GM12874 (cell line): ENCODE results near the gene LCMT2.

Experiments
- TF ChIP-seq, protein P1 (sequence below): IDR thresholded peaks from 2 replicates; pipeline ENCODE4 v1.5.1; 2011; ENCODE audit warnings: low read depth, mild to moderate bottlenecking, control low read depth, low read length, moderate library complexity; ENCODE audit not compliant: insufficient read depth

Gene LCMT2

DNA sequence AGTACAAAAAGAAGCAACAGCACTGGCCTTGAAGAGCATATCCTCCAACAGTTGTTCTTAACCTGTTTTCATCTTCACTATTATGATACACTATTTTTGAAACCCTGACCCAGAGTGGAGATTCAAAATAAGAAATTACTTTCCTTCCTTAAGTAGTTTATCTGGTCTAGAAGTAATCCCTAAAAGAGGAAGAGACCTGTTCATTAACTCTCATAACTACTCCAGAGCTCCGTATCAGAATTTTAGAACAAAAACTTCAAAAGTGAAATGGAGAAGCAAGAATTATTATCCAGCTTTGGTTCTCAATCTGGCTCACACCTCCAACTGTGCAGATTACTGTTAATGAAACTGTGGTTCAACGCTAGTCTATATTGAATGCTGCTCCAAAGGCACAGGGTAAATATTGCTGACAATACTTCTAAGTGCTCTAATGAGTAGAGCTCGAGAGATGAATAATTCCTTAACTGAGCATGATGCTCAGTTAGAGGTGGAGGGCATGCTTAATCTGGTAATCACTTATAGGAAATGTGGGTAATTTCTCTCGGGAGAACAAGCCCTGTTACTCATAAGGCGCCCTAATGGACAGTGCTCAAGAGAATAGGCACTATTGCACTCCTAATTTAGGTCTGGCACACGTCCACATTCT, 5.2 kb downstream of the LCMT2 start:
- TF ChIP-seq, protein P1, sequence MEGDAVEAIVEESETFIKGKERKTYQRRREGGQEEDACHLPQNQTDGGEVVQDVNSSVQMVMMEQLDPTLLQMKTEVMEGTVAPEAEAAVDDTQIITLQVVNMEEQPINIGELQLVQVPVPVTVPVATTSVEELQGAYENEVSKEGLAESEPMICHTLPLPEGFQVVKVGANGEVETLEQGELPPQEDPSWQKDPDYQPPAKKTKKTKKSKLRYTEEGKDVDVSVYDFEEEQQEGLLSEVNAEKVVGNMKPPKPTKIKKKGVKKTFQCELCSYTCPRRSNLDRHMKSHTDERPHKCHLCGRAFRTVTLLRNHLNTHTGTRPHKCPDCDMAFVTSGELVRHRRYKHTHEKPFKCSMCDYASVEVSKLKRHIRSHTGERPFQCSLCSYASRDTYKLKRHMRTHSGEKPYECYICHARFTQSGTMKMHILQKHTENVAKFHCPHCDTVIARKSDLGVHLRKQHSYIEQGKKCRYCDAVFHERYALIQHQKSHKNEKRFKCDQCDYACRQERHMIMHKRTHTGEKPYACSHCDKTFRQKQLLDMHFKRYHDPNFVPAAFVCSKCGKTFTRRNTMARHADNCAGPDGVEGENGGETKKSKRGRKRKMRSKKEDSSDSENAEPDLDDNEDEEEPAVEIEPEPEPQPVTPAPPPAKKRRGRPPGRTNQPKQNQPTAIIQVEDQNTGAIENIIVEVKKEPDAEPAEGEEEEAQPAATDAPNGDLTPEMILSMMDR = no peak

DNA sequence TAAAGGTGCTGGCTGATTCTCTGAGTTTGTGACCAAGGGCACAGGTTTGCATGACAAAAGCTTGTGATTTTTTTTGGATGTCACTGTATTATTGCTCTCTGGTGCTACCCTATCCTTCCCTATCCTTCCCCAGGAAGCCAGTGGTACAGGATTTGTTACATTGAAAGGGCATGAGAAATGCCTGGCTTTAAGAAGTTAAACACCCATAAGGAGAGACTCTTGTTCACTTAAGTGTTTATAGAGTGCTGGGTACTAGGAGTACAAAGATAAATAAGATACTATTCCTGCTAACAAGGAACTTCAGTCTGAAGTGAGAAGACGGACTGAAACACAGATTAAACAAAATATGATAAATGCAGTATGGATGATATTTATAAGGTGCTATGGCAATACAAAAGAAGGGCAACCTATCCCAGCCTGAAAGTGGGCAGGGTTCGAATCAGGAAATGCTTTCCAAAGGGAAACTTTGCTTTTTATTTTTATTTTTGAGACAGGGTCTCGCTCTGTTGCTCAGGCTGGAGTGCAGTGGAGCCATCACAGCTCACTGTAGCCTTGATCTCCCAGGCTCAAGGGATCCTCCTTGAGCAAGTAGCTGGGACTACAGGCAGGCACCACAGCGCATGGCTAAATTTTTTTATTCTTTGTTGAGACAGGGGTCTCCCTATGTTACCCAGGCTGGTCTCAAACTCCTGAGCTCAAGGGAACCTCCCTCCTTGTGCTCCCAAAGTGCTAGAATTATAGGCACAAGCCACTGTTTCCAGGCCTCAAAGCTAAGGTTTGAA, 11.2 kb downstream of the LCMT2 start:
- TF ChIP-seq, protein P1 = no peak

- TF ChIP-seq, protein P1 = no peak
Measured at GRCh38 chr15:43317566-43318184, 12.7 kb downstream of the LCMT2 start.

DNA sequence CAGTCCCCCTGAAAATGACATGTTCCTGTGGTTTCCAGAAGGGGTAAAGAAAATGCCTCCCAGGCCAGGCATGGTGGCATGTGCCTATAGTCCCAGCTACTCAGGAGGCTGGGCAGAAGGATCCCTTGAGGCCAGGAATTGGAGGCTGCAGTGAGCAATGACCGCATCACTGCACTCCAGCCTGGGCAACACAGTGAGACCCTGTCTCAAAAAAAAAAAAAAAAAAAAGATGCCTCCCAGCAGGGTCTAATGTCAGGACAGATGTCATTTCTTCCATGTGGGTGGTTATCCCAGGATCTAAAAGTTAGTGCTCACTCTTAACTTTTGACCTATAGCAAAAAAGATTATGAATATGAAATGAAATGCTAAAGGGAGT, 13.4 kb downstream of the LCMT2 start:
- TF ChIP-seq, protein P1 = no peak

- TF ChIP-seq, protein P1 = no peak
Measured at GRCh38 chr15:43316016-43316970, 14.1 kb downstream of the LCMT2 start.

GRCh38 chr15:43314171-43314570, 16.2 kb downstream of the LCMT2 start:
- TF ChIP-seq, protein P1 = no peak
